Activated CD8-positive, alpha-beta memory T cell treated with anti-CD3 and anti-CD28 coated beads, Interleukin-2, amount 50 U/mL, for 48 hours (primary cell): Measurements from ENCODE around the gene LYVE1.
A peak's percentile ranks its signal among the peaks of the same experiment; 100 is the strongest.

Experiments used
- DNase-seq: peaks from one replicate; pipeline ENCODE4 v3.0.0-alpha.2; 2020

Gene LYVE1

DNA sequence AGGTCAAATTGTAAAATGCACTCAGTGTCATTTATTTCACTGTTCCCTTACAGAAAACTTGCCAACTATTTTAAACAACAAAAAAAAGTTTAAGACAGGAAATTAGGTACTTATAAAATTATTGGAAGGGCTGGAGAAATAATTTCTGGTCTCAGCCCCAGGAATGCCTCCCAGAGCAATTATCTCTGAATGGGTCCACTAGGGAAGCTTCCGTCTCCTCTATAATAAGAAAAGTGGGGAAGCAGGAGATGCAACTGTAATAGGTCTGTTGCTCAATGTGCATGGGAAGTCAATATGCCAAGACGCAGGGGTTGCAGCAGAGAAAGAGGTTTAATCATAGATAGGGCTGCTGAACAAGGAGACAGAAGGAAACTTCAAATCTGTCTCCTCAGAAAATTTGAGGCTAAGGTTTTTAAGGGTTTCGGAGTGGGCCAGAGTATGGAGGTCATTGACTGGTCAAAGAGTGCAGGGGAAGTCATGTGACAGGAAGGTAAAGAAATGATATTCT lies 16.6 kb downstream of the LYVE1 start:
- DNase-seq: no peak

GRCh38 chr11:10551290-10551592 lies 17.2 kb downstream of the LYVE1 start:
- no peak for DNase-seq

DNA sequence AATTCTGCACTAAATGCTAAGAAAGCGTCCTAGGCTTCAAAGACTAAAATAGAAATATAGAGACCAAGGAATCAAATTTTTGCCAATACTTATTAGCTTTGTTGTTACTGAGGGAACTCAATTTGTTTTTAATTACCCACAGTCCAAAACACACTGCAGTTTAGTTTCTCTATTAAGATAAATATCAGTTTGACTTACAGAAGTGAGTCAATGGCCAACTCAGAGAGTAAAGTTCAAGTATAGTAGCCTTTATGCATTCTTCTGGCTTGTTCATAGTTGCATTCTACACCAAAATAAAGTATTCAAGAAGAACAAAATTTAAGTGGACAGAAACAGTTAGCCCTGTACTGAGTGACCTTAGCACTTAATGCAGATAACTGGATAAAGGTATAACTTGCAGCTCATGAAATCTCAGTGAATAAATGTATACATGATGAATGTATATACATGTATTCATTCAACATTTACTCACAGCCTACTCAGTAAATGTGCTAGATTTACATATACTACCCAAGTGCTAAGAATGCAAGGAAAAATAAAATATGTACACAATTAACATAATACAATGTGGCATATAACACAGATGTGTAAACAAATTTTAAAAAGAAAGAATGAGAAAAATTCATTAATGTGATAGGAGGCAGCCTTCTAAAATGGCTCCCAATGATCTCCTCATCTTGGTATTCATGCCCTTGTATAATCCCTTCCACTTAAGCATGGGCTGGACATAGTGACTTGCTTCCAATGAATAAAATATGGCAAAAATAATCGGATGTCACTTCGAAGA lies 17.8 kb downstream of the LYVE1 start:
- DNase-seq: no peak

- DNase-seq: no peak
Observed at GRCh38 chr11:10544491-10545465, 23.7 kb downstream of the LYVE1 start.

DNA sequence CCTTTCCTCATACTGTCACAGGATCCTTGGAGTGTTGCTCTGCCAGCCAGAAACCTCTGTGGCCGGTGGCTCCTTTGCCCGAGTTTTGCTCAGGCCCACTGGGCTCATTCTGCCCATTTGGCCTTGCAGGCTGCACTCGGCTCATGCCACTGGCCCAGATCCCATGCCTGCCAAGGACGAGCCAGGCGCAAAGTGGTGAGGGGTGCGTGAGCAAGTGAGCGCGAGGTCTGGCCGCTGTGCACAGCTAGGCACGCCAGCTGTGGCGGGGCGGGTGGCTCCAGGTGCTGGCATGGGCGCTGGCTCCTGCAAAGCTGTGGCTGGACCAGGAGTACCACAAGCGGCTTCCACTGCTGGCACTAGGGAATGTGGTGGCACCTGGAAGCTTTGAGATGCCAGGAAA lies 24.7 kb downstream of the LYVE1 start:
- DNase-seq: no peak

GRCh38 chr11:10542776-10543175 lies 25.7 kb downstream of the LYVE1 start:
- no peak for DNase-seq

GRCh38 chr11:10541561-10541930 lies 26.9 kb downstream of the LYVE1 start:
- no peak for DNase-seq

GRCh38 chr11:10540915-10541560 lies 27.4 kb downstream of the LYVE1 start, which contains the start of gene RNF141:
Gene RNF141, minus strand, starts transcription at chr11:10541187. Its CDS starts 7,029 bp downstream, at chr11:10534158.
- DNase-seq: peak; percentile 99

DNA sequence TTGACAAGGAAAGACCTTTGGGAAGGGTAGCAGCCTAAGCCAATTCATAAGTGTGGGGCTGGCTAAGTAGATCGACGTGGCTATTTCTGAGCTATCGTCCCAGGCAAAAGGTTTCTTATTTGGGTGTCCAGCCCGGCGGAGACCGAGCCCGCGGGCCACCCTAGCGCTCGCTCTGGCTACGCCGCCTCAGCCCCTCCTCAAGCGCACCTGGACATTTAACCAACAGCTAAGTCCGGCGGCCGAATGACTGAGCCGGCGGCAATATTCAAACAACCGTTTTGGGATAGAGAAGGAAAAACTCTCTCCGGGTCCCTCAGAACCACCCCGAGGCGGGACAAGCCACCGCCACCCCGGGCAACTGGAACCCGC lies 27.9 kb downstream of the LYVE1 start:
- DNase-seq: no peak

DNA sequence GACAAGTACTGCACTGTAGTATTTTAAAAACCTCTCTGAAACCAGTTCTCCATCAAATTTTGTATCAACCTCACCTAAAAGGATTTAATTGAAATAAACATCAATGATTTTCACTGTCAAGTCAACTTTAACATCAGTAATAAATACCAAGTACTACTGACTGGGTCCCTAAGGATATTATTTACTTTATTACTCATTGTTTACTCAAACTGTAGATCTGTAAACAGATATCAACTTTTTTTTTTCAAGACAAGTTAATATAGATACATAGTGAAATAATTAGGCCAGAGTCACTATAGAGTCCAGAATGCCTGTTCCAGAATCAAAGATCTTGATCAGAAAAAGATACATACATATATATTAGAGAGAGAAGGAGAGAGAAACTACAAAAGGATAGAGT lies 29.1 kb downstream of the LYVE1 start:
- DNase-seq: no peak

- DNase-seq: no peak
Observed at GRCh38 chr11:10538924-10539323, 29.5 kb downstream of the LYVE1 start.

- no peak for DNase-seq
Observed at GRCh38 chr11:10537600-10537999, 30.9 kb downstream of the LYVE1 start.

- no peak for DNase-seq
Observed at GRCh38 chr11:10534316-10534715, 34.1 kb downstream of the LYVE1 start.

DNA sequence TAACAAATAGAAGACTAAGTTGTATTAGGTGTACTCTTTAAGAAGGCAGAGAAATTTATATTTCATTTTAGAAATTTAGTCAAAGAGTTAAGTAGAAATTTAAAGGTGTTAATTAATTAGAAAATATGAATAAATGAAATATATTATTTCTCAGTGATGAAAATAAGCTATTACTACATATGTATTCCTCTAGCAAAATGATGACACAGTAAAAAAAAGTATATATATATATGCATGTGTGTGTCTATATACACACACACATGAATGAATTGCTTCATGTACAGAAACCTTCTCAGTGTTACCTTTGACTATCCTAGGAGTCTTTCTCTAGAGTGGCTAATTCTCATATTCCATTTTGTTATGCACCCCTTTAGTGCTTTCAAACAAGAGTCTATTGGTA lies 35.1 kb downstream of the LYVE1 start:
- DNase-seq: no peak

DNA sequence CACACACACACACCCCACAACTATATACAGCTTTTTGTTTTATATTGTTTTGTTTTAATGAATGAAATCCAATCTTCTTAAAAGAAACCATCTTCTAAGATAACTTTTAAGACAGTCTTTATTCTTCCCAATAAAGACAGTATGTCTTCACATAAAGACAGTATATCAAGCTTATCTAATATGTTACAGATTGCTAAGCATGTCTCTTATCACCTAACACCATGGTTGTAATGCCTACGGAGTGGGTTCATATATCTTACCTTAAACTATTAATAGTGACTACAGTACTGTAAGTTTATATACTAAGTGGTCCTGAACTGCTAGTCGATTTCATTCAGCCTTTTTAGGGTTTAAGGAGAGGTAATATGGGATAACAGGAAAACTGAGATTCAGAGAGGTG lies 35.9 kb downstream of the LYVE1 start:
- DNase-seq: no peak

GRCh38 chr11:10529279-10529678 lies 39.2 kb downstream of the LYVE1 start:
- no peak for DNase-seq

- no peak for DNase-seq
Observed at GRCh38 chr11:10528121-10528520, 40.3 kb downstream of the LYVE1 start.

GRCh38 chr11:10526974-10527918 lies 41.2 kb downstream of the LYVE1 start:
- DNase-seq: no peak

GRCh38 chr11:10524471-10524870 lies 44.0 kb downstream of the LYVE1 start:
- DNase-seq: no peak

DNA sequence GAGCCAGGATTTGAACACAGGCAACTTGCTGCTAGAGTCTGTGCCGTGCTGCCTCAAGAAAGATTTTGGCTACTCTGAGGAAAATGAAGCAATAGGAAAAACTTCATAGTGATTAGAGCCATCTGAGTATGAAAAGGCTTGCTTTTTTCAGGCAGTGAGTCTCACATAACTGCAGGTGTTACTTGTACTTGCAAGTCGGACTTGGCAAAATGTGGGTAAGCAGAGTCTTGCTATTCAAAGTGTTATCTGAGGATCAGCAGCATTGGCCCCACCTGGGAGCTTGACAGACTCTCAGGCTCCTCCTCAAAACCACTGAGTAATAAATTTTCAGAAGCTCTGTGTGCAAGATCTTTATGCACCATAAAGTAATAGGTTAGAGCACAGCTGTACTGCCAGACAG lies 45.5 kb downstream of the LYVE1 start:
- no peak for DNase-seq

DNA sequence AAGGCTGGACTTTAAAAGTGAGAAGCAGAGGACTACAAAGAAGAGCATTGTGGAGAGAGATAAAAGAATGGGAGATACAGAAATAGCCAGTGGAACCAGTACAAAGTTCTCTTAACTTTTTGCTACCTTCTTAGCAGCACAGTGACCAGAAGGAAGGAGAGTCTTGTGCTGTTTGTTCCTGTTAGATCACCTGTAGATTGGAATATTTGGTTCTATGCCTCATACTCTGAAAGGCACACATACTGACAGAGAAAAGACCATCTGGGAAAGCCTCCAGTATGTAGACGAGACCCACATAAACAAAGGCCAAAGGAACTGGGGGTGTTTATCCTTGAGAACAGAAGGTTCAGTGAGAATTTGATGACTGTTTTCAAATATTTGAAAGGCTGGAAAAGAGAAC lies 46.2 kb downstream of the LYVE1 start:
- DNase-seq: no peak

- DNase-seq: no peak
Observed at GRCh38 chr11:10520562-10520961, 47.9 kb downstream of the LYVE1 start.
